ENCODE measurements around the gene COL5A1.

Gene COL5A1

GRCh38 chr9:134624621-134625181, 16.9 kb upstream of the COL5A1 start:
- ATAC-seq: peak; percentile 87

GRCh38 chr9:134625361-134626068, 16.1 kb upstream of the COL5A1 start:
- 0 out of 3 replicates have a peak, but pooled peaks have one; percentile 8 for ATAC-seq
- TF ChIP-seq OSR1 (CRISPR knock-in tag; IDR thresholded peaks at IDR 0.05) (no peak), ZFP30 (CRISPR knock-in tag; IDR thresholded peaks at IDR 0.05) (no peak), CSDC2 (CRISPR knock-in tag; IDR thresholded peaks at IDR 0.05) (no peak), ISL1 (CRISPR knock-in tag; IDR thresholded peaks at IDR 0.05) (no peak)

More at GRCh38 chr9:134624621-134625181, 16.9 kb upstream of the COL5A1 start:
- no peak for TF ChIP-seq ZNF70 (CRISPR knock-in tag; IDR thresholded peaks at IDR 0.05)
- TF ChIP-seq POU6F1 (CRISPR knock-in tag; IDR thresholded peaks at IDR 0.05; ENCODE audit: borderline replicate concordance, low read depth): no peak
- no peak for TF ChIP-seq CREB5 (CRISPR knock-in tag; IDR thresholded peaks at IDR 0.05; ENCODE audit: low read depth)
- no peak for TF ChIP-seq ARNTL (CRISPR knock-in tag; IDR thresholded peaks at IDR 0.05; ENCODE audit: borderline replicate concordance, low read depth)

- ATAC-seq: no peak
- TF ChIP-seq CSDC2 (CRISPR knock-in tag; IDR thresholded peaks at IDR 0.05) (no peak), ZNF8 (CRISPR knock-in tag; IDR thresholded peaks at IDR 0.05) (no peak), ZC3H10 (CRISPR knock-in tag; IDR thresholded peaks at IDR 0.05) (no peak), OSR1 (CRISPR knock-in tag; IDR thresholded peaks at IDR 0.05) (no peak), PPARA (CRISPR knock-in tag; IDR thresholded peaks at IDR 0.05; ENCODE audit: borderline replicate concordance) (no peak), PATZ1 (CRISPR knock-in tag; IDR thresholded peaks at IDR 0.05; ENCODE audit: borderline replicate concordance) (no peak), CREB5 (CRISPR knock-in tag; IDR thresholded peaks at IDR 0.05; ENCODE audit: low read depth) (no peak), ZFP30 (CRISPR knock-in tag; IDR thresholded peaks at IDR 0.05) (no peak), CSRNP3 (CRISPR knock-in tag; IDR thresholded peaks at IDR 0.05) (no peak), ESRRG (CRISPR knock-in tag; IDR thresholded peaks at IDR 0.05) (no peak), SNAI2 (CRISPR knock-in tag; IDR thresholded peaks at IDR 0.05) (no peak), ZFP3 (CRISPR knock-in tag; IDR thresholded peaks at IDR 0.05) (no peak), RARB (CRISPR knock-in tag; IDR thresholded peaks at IDR 0.05) (no peak), TSHZ2 (CRISPR knock-in tag; IDR thresholded peaks at IDR 0.05) (no peak), GLIS3 (CRISPR knock-in tag; IDR thresholded peaks at IDR 0.05) (no peak), TOX (CRISPR knock-in tag; IDR thresholded peaks at IDR 0.05; ENCODE audit: borderline replicate concordance) (no peak), ZNF70 (CRISPR knock-in tag; IDR thresholded peaks at IDR 0.05) (no peak)
Observed at GRCh38 chr9:134626069-134626423, 15.6 kb upstream of the COL5A1 start.

All from SK-N-SH treated with all-trans-retinoic acid at 6 μM for 48 hours (cell line).